GM19438 (cell line): ENCODE results near the gene DNAJC24.
"Not testable (repeated sequence)": the region's sequence is repeated elsewhere in the genome, so short reads cannot be mapped to it uniquely, and the experiment has no call there.

Experiments used
- ATAC-seq: cut with Tn5 transposase; IDR thresholded peaks from one replicate; pipeline ENCODE4 v1.9.1; 2021; ENCODE audit warnings: low read depth; ENCODE audit not compliant: unreplicated experiment

The DNAJC24 gene, protein sequence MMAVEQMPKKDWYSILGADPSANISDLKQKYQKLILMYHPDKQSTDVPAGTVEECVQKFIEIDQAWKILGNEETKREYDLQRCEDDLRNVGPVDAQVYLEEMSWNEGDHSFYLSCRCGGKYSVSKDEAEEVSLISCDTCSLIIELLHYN

DNA sequence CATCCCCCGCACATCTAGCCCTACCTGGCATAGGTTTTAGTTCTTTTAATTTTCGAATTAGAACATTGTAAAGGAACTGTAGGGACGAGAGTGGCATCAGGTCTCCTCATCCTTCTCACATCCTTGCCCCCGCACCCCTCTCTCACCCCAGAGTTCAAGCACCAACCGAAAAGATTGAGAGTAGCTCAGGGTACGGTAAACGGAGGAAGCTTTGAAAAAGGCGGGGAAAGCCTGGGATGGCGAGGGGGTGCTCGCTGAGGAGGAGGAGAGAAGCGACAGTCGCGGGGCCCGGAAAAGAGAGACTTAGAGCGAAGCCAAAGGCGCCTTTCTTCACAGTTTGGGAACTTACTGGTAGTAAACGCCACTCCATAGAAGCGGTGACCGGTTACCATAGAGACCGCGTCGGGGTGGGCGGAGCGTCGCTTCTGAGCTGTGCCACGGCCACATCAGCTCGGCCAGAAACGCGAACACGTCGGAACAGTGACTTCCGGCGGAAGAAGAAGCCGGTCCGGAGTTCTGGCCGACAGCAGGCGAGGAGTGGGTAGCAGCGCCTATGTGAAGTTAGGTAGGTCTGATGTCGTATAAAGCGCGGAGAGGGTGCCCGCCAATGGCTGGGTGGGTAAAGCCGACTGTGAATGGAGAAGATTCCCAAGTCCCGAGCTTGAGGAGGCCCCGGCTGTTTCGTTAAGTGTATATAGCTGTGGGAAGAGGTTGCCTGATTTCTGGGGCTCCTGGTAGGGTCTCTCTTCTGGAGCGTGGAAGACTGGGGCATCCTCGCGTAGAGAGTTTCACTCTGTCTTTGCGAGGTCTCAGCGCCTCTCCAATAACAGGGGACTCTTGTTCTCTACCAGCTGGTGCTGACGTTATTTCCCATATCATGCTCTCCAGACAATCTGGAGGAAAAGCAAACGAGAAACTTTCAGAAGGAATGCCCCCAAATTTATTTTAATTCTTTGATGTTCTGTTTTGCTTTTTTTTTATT, at the start of gene DNAJC24, which contains the start of gene DCDC1:
TSS of gene DNAJC24 (plus strand) at position 513 of the 982 bp plus-strand sequence. CDS start 889 bp downstream, outside the sequence.
TSS of gene DCDC1 (minus strand) at position 392 of the 982 bp plus-strand sequence. CDS start 41,459 bp downstream, outside the sequence.
- ATAC-seq: peak; percentile 98

DNA sequence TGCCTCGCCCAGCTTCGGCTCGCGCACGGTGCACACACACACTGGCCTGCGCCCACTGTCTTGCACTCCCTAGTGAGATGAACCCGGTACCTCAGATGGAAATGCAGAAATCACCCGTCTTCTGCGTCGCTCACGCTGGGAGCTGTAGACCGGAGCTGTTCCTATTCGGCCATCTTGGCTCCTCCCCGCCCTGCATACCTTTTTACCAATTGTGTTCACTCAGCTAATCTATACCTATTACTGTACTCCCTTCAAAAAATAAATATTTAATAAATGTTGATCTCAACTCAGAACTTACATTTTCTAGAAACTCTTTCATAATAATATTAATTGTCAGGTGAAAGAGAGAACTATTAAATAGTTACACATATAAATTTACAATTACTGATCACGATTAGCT, 48.2 kb upstream of the DNAJC24 start:
- ATAC-seq: not testable (repeated sequence)

DNA sequence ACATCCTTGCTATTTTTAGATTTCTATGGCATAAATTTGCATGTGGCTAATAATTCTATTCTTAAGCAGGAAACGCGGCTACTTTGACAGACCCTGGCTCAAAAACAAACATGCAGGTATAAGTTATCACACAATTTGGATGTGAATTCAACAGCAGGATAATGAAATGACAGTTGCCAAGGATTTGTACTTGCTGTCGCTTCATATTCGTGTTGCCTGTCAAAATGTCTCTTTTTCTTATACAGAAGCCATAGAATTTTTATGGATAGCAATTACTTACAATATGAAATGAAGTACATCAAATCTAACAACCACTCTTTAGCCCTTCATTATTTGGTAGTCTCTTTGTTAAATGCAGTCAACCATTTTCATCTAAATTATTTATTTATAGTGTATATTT, 46.5 kb upstream of the DNAJC24 start:
- no peak for ATAC-seq

DNA sequence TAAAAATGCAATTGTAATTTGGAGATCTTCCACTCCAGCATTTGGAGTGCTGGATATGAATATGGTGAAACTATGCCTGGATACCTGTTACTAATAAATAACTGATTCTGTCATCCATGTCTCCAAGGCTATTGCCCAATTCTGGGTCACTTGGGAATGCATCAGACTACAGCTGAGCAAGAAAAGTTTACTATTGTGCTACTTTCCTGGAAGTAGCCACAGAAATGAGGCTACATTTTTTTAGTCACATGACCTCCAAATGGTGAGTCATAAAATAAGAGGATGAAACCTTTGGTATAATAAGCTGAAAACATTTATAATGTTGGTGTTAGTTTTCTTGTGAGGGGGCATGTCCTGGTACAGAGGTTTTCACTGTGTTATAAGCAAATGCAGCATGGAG, 44.5 kb upstream of the DNAJC24 start:
- no peak for ATAC-seq

DNA sequence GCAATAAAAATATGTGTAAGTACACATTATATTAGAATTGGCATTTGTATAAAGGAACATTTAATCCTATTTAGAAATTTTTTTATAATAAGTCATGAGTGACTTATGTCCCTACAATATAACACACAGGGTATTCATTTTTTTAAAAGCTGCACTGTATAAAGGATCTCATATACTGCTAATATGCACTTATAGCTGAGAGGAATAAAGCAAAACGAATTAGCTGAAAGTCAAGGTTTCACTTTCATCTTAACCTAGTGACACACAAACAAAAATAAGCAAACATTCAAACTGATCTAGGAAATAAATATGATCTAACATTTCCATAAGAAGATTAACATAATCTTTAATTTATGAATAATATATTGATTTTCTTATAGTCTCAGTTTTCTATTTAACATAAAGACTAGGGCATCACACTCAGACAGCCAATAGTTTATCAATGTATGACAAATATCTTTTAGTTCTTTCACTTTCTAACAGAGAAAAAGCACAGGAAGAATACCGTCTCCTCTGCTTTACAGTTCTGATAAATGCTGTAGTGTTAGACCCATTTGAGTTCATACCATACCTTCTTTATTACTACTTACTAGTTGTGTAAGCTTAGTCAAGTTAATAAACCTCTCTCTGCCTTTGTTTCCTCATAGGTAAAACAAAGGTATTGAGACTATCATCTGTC, 43.1 kb upstream of the DNAJC24 start:
- no peak for ATAC-seq

DNA sequence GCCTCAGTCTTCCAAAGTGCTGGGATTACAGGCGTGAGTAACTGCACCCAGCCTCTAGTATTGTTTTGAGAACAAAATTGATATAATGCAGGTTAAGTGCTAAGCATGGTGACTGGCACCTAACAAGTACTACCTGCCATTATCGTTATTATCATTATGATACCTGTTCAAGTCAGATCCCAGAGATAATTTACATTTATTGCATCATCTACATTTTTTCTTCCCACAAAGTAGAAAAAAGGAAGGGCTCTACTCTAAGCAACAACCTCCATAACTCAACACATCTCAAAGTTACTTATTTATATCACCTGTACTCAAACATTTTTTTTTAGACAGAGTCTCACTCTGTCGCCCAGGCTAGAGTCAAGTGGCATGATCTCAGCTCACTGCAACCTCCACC, 42.2 kb upstream of the DNAJC24 start:
- no peak for ATAC-seq

DNA sequence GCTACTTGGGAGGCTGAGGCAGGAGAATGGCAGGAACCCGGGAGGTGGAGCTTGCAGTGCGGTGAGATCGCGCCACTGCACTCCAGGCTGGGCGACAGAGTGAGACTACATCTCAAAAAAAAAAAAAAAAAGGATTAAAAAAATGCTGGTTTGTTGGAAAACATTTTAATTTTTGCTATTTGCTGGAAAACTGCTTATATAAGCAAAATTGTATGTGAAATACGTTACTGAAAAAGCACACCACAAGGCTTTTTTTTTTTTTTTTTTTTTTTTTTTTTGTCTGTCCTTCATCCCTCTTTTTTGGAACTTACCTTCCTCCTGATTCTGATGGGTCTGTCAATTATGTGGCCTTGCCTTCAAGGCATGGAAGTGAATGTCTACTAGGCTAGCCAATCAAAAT, 41.0 kb upstream of the DNAJC24 start:
- ATAC-seq: no peak

DNA sequence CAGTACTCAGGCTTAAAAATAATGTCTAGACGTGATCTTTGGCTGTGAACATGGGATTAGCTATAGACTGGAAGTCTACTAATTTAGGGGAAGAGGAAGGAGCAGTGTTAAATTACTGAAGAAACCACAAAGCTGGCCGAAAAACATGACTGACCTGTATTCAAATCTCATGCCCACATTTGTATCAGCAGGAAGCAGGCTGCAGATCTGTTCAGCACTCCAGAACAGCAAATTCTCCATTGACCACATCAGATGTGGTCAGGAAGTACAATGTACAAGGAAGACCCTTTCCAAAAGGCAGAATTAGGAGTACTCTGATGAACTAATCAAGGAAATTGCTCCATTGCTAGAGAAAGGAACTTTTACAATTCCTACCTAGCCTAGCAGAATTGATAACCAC, 31.9 kb upstream of the DNAJC24 start:
- ATAC-seq: no peak

DNA sequence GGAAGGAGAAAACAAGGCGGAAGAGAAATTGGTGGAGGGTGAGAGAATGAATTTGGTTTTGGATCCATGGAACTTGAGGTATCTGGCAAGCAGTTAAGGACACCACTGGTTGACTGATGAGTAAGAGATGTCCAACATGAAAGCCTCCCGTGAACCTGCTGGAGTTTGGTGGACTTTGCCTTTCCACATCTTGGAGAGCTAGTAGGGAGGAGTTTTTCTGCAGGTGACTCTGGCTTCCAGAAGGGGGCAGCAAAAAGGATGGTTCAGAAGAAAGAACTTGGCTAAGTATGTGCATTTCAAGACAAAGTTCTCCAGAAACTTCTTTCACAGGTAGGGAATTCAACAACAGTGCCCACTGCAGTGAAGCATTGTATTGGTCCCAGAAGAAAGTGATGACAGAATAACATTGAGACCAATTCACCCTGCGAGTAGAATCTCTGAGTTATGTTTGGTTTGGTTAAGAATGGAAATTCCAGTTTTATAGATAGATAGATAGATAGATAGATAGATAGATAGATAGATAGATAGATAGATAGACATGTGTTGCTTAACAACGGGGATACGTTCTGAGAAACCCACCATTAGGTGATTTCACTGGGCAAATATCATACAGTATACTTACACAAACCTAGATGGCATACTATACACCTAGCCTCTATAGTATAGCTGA, 28.6 kb upstream of the DNAJC24 start:
- ATAC-seq: no peak

DNA sequence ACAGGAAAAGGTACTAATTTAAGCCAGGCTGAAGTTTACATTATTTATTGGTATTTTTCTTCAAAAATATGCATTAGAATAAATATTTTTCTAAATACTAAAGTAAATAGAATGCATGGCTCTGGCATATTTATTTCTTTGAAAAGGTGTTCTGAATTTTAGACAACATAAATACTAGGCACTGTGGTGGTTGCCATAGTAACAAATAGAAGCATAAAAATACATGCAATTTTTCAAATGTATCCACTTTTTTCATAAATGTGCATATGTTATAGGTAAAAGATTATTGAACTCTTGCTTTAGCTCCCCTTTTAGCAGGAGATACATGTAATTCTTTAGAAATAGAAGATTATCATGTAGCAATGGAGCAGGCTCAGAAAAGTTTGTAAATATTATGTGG, 18.5 kb upstream of the DNAJC24 start:
- no peak for ATAC-seq

DNA sequence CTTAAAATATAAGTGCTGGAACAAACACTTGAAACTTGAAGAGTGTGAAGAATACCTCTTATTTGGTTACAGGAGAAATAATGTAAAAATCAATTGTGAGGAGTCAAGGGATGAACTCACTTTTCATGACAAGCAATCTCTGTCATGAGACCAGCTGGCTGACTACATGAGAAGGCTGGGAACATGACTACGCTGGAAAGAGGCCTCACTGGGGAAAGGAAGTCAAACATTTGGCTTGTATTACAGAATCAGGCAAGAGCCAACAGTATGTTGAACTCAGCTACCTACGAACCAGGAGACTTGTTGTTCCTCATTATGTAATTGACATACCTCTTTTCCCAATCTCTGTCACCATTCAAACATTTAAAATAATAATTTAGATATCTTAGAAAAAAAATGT, 14.5 kb upstream of the DNAJC24 start:
- ATAC-seq: no peak

DNA sequence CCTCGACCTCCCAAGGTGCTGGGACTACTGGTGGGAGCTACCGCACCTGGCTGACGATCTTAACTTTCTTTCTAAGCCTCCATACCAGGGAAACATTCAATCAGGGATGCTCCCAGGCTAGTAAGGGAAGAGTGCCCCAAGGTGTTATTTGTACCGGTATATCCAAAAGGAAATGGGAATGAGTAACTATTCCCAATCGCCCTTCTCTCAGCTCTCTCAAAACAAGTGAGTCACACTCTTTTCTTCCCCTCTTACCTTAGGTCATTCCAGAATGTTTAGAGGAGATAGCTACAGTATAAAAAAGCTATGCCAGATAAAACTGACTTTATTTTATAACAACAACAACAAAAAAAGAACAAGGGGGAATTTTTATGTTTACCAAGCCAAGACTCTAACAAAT, 13.8 kb upstream of the DNAJC24 start:
- no peak for ATAC-seq

DNA sequence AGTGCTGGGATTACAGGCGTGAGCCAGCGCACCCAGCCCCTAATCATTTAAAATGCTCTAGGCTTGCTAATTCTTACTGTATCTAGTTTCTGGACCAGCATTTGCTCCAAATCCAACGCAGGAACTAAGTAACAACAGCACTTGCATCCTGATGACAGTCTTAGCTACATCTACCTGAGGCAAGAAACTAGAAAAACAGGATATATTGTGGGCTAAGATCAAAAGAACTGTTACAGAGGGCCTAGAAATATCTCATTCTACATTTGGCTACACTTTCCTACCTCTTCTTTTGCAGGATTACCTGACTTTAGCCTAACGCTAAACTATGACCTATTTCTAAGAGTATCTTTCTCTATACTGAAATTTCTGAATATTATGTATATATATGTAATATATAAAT, 7.9 kb upstream of the DNAJC24 start:
- ATAC-seq: no peak

DNA sequence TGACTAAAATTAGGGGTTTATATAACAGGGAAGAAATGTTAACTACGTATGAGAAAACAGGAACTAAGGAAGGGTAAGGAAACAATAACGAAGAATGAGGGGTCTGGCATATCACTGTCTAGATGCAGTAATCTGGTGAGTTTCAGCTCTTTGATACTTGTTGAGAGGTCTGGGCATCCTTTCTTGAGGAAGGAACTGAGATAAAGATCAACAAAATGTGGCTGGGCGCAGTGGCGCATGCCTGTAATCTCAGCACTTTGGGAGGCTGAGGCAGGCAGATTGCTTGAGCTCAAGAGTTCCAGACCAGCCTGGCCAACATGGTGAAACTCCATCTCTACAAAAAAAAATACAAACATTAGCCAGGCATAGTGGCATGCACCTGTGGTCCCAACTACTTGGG, 2.9 kb upstream of the DNAJC24 start:
- no peak for ATAC-seq

DNA sequence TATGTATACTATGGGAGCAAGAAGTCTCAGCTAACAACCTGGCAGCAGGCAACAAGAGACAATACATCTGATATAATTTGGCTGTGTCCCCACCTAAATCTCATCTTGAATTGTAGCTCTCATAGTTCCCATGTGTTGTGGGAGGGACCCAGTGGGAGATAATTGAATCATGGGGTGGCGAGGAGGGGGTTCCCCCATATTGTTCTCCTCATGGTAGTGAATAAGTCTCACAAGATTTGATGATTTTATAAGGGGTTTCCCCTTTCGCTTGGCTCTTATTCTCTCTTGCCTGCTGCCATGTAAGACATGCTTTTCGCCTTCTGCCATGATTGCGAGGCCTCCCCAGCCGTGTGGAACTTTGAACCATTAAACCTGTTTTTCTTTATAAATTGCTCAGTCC, 6.2 kb downstream of the DNAJC24 start:
- no peak for ATAC-seq

DNA sequence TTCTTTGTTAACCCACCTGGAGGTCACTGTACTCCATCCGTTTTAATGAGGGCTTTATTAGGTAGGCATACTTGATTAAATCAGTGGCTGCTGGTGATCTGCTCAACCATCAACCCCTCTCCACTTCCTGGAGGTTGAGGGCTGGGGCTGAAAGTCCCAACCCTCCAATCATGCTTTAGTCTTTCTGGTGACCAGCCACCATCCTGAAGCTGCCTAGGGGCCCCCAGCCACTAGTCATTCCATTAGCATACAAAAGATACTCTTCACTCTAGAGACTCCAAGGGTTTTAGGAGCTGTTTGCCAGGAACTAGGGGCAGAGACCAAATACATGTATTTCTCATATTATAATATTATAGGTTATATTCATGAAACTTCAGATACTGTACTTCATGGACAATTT, 13.5 kb downstream of the DNAJC24 start:
- ATAC-seq: no peak

DNA sequence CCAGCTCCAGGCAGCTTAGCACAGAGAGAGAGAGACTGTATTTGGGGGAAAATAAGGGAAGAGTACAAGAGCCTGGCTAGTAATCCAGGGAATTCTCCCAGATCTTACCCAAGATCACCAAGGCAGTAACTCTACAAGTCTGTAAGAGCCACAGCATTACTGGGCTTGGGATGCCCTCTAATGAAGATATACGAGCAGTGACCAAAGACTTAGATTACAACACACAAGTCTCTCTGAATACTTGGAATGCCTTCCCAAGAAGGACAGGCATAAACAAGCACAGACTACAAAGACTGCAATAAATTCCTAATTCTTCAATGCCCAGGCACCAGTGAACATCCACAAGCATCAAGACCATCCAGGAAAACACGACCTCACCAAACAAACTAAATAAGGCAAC, 17.7 kb downstream of the DNAJC24 start:
- ATAC-seq: no peak

DNA sequence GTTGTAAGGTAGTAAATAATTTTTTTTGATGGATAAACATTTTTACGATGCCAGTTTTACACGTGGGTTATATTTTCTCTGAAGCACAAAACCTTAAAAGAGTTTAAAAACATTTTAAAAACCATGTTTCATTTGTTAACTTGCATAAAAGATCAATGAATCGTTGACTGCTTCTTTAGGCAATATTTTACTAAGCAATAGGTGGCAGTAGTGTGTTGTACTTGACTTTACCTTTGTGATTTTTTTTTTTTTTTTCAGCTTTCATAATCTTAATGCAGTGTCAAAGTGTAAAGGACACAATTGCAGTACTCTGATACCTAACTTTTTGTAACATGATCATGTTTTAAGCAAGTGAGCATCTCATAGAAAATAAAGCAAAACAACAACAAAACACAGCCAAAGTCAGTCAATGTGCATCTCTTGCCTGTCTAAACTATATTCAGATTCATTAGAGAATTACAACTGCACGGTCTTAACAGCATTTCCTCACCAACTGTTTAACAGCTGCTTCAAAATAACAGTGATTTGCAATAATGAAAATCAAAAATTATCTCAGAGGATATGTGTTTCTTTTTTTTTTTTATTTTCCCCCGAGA, 27.7 kb downstream of the DNAJC24 start:
- ATAC-seq: no peak

DNA sequence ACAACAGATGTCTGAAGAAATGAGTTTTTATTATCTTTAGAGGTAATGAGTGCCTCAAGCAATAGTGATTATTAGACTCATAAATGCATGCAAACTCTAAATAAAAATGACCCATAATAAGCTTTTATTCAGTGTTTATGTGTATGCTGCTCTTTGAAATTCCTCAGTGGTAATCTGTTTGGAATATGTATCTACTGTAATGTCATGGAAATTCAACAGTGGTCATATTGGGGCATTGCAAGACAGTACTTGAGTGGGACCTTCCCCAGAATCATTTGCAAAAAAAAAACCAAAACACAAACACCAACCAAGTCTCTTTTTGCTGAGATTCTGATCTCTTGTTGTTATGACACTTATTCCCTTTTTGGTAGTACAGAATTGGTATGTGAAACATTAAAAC, 35.0 kb downstream of the DNAJC24 start:
- ATAC-seq: no peak

DNA sequence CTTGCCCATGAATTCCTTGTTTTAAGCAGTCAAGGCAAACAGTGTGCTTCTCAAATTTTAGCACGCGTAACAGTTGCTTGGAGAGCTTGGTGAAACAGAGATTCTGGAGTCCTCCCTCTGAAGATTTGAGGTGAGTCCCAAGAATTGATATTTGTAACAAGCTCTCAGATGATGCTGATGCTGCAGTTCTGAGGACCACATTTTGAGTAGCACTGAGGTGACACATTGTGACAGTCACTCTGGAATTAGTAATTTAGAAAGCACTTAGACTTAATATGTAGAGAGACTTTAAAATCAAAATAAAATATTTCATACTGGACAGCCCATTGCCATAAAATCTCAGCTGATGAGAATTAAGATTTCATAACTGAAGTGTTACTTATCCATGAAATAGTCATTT, 38.5 kb downstream of the DNAJC24 start:
- ATAC-seq: no peak
